ENCODE measurements around the gene APBB2.

GRCh38 chr4:41079881-41080560, 134.3 kb downstream of the APBB2 start:
- TF ChIP-seq, protein P1, sequence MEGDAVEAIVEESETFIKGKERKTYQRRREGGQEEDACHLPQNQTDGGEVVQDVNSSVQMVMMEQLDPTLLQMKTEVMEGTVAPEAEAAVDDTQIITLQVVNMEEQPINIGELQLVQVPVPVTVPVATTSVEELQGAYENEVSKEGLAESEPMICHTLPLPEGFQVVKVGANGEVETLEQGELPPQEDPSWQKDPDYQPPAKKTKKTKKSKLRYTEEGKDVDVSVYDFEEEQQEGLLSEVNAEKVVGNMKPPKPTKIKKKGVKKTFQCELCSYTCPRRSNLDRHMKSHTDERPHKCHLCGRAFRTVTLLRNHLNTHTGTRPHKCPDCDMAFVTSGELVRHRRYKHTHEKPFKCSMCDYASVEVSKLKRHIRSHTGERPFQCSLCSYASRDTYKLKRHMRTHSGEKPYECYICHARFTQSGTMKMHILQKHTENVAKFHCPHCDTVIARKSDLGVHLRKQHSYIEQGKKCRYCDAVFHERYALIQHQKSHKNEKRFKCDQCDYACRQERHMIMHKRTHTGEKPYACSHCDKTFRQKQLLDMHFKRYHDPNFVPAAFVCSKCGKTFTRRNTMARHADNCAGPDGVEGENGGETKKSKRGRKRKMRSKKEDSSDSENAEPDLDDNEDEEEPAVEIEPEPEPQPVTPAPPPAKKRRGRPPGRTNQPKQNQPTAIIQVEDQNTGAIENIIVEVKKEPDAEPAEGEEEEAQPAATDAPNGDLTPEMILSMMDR (conservative IDR thresholded peaks at IDR 0.05 in 1 of 2, IDR thresholded peaks at IDR 0.05 in 1 of 2; ENCODE audit: extremely low read depth in 1 of 2, insufficient read depth in 1 of 2, low read depth in 1 of 2, low read length in 2 of 2) = no peak
- no peak for TF ChIP-seq EZH2 (IDR thresholded peaks at IDR 0.05; ENCODE audit: borderline replicate concordance, low read length)
